ENCODE measurements around the gene CLDN14.

Gene CLDN14

DNA sequence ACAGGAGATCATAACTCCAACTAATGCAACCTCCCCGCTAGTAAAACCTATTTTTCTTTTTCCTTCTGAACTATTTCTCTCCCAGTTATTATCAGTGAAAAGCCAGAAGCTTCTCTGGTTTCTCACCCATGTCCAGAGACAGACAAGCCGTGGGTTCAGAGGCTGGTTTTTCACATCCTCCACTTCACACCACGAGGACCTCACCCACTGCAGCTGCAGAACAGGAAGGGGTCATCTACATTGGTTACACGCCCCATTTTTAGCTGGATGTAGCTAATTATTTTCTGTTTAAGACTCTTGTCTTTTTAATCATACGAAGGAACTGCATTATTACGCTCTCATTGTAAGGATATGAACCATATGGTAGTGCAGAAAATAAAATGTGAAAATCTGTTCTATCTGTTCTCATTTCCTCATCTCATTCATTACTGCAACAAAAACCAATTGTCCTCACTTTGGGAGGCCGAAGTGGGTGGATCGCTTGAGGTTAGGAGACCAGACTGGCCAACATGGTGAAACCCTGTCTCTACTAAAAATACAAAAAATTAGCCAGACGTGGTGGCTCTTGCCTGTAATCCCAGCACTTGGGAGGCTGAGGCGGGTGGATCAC lies 39.1 kb upstream of the CLDN14 start:
- no peak overlapping the region for H3K4me3 ChIP-seq (ENCODE audit: low read depth, low read length)
- TF ChIP-seq, protein P1, sequence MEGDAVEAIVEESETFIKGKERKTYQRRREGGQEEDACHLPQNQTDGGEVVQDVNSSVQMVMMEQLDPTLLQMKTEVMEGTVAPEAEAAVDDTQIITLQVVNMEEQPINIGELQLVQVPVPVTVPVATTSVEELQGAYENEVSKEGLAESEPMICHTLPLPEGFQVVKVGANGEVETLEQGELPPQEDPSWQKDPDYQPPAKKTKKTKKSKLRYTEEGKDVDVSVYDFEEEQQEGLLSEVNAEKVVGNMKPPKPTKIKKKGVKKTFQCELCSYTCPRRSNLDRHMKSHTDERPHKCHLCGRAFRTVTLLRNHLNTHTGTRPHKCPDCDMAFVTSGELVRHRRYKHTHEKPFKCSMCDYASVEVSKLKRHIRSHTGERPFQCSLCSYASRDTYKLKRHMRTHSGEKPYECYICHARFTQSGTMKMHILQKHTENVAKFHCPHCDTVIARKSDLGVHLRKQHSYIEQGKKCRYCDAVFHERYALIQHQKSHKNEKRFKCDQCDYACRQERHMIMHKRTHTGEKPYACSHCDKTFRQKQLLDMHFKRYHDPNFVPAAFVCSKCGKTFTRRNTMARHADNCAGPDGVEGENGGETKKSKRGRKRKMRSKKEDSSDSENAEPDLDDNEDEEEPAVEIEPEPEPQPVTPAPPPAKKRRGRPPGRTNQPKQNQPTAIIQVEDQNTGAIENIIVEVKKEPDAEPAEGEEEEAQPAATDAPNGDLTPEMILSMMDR (IDR thresholded peaks at IDR 0.05; ENCODE audit: borderline replicate concordance, insufficient read depth, low read depth, low read length) = no peak

DNA sequence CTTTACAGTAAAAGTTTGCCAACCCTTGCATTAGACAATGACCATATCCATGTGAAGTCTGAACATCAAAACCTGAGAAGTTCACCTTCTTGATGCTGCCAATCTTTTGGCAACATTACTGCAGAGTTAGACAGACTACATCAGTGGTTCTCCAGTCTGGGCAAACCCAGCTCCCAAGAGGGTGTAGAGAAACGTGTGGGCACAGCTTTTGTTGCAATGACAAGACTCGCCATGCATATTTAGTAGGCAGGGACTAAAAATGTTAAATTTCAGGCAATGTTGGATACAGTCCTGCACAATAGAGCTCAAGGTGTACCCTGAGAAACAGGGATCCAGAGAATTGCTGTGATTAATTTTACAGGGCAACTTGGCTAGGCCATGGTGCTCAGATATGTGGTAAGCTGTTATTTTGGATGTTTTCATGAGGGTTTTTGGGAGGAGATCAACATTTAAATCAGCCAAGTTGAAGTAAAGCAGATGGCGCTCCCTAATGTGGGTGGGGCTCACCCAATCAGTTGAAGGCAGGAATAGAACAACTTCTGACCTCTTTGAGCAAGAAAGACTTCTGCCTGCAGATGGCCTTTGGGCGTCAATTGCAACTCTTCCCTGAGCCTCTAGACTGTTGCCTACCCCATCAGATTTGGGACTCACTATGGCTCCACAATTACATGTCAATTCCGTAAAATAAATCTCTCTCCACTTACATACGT lies 37.6 kb upstream of the CLDN14 start:
- TF ChIP-seq, protein P1 (IDR thresholded peaks at IDR 0.05; ENCODE audit: borderline replicate concordance, insufficient read depth, low read depth, low read length) = no peak
- H3K4me3 ChIP-seq (ENCODE audit: low read depth, low read length) = no peak overlapping the region

DNA sequence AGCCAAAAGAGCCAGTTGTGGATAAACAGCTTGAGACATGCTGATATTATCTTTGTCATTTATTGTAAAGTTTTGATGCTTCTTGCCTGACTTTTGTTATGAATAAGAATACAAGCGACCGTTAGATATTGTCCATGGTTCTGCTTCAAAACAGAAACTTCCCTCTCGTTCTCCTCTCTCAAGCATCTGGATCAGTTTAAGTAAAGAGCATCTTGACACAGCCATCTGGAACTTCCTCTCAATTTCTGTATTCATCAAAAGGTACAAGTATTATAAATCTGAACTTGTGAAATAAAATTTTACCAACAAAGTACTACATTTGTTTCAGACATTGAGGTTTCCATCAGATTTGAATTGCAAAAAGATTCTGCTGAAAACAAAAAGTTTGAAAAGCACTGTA lies 36.4 kb upstream of the CLDN14 start:
- TF ChIP-seq, protein P1 (IDR thresholded peaks at IDR 0.05; ENCODE audit: borderline replicate concordance, insufficient read depth, low read depth, low read length) = no peak
- no peak overlapping the region for H3K4me3 ChIP-seq (ENCODE audit: low read depth, low read length)

DNA sequence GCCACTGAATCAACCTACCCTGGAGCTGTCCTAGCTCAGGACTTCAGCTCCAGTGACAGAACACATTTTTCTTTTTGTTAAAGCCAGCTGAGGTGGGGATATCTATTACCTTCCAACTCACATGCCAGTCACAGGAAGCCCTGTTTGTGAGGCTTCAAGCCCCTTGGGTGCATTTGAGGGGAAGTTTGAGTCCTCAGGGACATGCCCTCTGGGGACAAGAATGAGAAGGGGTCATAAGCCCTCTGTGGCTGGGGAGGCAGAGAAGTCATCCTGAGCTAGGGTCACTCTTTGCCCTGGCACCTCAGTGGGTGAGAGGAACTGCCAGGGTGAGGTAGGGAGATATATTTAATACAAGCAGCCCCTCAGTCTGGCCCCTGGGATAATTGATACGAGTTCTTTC lies 33.5 kb upstream of the CLDN14 start:
- no peak overlapping the region for H3K4me3 ChIP-seq (ENCODE audit: low read depth, low read length)

DNA sequence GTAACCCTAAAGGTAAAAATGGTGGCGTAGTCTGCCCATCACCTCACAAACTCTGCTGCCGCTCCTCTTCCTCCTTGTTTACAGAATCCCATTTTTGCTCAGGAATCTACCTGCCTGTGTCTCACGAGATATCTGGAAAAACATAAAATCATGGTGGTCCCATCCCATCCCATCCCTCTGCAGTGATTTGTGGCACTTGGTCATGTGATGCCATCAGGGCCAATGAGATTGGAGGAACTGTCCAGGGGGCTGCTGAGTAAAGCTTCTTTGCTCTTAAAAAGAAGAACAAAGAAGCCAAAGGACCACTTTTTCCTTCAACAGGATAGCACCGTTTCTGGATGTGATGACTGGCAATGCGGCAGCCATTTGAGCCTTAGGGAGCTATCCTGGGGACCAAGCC lies 33.0 kb upstream of the CLDN14 start:
- H3K4me3 ChIP-seq (ENCODE audit: low read depth, low read length) = no peak overlapping the region
- TF ChIP-seq, protein P1 (IDR thresholded peaks at IDR 0.05; ENCODE audit: borderline replicate concordance, insufficient read depth, low read depth, low read length) = no peak

More for the DNA sequence above, 33.5 kb upstream of the CLDN14 start:
- TF ChIP-seq, protein P1 (IDR thresholded peaks at IDR 0.05; ENCODE audit: borderline replicate concordance, insufficient read depth, low read depth, low read length) = no peak

DNA sequence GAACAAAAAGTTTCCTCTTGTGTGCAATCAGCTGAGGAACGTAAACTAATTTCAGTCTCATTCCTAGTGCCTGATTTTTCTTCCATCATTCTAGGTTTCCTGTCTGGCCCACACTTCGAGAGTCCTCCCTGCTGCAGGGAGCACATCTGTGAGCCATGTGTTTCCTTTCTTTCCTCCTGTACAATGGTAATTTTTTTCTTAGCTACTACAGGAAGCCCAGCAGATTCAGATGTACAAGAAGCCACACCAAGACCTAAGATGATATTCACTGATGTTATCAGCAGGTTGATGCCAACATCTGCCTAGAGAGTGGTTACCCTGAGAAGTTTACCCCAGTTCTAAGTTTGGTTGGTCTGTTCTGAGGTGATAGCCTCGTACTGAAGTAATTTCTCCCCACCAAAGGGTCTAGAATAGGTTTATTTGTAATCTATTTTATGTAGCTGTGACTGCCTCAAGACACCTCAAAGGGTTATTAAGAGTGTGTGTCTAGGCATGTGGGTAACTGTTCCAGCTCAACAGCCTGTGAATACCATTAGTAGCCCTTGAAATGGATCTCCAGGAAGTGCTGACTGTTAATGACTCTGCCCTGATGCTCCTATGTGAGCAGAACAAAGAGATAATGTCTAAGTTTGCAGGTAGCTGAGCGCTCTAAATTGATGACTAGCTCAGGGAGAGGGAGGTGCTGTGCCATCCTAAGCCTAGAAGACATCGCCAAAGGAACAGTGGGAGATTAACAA lies 31.7 kb upstream of the CLDN14 start:
- TF ChIP-seq, protein P1 (IDR thresholded peaks at IDR 0.05; ENCODE audit: borderline replicate concordance, insufficient read depth, low read depth, low read length) = no peak
- H3K4me3 ChIP-seq (ENCODE audit: low read depth, low read length) = no peak overlapping the region
